HG03175 (cell line): Measurements from ENCODE around the gene ALDH5A1.

ENCODE experiments used
- ATAC-seq: cut with Tn5 transposase; IDR thresholded peaks from one replicate; pipeline ENCODE4 v1.9.1; 2021; ENCODE audit warnings: mild to moderate bottlenecking, moderate library complexity; ENCODE audit not compliant: unreplicated experiment

Gene ALDH5A1

DNA sequence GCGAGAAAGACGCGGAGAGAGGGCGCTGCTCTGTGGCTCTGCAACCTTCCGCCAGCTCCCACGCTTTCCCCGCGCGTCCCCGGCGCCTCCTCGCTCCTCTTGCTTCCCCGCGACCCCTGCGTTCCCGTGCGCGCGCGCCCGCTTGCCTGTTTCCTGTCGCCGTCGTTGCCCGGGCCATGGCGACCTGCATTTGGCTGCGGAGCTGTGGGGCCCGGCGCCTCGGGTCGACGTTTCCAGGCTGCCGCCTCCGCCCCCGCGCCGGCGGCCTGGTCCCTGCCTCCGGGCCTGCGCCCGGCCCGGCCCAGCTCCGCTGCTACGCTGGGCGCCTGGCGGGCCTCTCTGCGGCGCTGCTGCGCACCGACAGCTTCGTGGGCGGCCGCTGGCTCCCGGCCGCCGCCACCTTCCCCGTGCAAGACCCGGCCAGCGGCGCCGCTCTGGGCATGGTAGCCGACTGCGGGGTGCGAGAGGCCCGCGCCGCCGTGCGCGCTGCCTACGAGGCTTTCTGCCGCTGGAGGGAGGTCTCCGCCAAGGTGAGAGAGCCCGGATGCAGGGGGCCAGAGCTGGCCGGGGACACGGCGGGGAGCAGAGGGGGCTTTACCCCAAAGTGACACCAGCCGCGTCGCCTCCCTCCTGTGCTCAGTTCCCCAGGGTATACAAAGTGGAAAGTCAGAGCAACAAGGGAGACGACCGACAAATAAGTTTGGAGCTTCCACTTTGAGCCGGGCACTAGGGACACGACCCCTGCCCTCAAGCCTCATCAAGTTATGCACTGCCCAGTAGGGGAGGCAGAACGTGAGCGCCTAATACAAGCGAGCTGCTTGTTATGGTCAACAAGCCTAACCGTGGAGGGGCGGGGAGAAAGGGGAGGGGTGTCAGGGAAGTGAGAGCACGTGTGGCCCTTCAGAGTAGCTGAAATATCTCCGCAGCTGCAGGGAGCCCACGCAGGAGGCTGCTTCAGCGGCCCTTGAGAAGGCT is at the start of gene ALDH5A1:
Gene ALDH5A1 (plus strand): TSS at position 149 of the 975 bp plus-strand sequence. CDS start 28 bp downstream, at position 177.
- peak; percentile 63 for ATAC-seq

DNA sequence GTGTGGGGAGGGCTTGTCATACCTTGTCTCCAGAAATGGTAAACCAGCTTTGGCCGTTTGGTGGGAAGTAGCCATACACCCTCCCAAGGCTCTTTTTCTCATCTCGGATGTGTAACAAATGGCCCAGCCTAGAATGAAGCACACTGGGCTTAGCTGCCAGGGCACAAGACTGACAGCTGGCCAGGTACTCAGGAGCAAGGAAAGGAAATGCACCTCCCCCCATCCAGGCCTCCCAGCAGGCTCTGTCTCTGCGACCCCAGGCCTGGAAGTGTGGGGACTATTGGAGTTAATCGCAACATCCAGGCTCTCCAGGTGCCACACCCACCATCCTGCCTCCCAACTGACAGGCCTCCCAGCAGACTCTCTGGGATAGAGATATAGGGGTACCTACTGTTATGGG is 49.1 kb upstream of the ALDH5A1 start:
- no peak for ATAC-seq

DNA sequence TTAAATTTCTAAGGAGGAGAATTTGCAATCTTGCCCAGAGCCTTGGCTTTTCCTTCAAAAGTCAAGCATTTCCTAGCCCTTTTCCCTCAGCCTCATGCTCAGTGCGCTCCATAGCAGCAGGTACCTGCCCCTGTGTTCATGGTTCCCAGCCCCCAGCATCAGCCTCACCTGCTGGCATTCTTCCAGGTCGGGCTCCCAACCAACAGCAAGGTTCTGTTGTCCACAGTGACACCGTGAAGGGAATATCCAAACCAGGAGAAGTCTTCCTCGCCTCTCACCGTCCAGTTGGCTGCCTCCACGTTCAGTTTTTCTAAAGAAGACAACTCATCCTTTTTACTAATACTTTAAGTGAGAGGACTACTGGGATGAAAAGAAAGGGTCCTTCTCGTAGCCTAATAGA is 48.1 kb upstream of the ALDH5A1 start:
- no peak for ATAC-seq

DNA sequence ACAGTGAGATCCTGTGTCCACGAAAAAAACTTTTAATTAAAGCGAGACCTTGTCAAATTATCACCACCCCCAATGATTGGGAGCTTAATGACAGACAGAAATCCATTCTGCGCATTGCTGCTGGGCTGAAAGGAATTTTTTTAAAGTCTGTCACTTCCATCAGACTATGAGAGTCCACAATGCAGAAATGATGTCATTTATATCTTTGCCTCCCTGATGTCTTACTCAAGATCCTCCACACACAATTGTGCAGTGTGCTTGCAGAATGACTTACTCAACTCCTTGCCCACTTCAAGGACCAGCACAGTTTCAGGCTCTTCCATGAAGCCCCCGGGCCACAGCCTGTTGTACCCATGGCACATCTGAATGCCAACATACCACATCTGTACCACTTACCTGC is 46.4 kb upstream of the ALDH5A1 start:
- ATAC-seq, result no peak

DNA sequence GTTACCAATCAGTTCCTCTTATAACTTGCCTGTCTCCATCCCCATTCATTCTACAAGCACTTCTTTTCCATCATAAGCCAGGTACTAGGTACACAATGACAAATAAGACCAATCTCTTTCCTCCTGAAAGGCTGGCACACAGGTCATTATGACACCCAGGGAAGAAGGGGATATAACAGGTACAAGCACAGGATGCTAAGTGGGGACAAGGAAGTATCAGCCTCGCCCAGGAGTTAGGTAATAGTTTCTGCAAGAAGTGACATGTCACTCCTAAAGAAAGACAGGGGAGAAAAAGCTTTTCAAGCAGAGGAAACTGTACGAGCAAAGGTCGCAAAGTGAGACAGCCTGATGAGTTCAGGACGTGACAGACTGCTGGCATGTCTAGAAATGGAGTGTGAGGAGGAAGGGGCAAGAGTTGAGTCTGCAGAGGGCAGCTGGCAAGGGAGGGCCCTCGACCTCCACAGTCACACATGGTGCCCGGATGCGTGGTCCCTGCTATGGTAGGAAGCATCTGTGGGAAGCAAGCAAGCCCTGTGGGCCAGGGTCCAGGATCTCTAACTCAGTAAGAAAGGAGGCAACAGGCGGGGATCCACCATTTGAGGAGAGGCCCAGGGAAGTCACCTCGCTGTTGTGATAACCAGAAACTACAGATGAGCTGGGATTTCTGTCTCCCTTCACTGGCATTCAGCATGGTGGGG is 45.8 kb upstream of the ALDH5A1 start:
- ATAC-seq, result no peak

DNA sequence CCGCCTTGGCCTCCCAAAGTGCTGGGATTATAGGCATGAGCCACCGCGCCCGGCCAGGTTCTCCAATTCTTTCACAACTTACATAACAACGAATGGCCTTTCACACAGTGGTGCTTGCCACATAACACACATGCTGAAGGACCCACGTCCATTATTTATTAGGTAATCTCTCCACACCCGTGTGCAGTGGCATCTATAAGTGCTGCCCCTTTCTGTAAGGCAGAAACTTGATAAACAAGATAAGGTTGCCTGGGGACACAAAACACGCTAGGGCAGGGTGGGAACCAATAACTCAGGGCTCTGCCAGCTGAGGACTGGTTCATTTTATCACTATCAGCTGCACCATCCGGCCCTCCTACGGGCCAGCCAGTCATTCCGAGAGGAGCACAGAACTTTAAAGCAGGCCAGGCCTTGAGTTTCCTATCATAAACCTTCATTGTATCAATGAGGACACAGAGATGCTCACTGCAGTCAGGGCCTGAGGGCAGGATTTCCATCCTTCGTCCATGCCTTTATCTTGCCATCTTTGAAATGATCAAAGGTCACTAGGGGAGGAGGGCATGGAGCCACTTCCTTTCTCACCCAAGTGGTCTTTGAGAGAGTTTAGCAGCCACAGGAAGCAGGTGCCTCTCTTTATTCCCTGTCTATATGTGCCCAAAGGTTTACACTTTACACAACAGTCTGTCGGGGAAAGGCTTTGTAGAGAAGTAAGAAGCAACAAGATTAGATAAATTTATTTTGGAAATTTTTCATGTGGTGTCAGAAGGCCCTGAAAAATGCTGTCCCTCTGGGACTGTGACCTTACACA is 43.0 kb upstream of the ALDH5A1 start:
- no peak for ATAC-seq

DNA sequence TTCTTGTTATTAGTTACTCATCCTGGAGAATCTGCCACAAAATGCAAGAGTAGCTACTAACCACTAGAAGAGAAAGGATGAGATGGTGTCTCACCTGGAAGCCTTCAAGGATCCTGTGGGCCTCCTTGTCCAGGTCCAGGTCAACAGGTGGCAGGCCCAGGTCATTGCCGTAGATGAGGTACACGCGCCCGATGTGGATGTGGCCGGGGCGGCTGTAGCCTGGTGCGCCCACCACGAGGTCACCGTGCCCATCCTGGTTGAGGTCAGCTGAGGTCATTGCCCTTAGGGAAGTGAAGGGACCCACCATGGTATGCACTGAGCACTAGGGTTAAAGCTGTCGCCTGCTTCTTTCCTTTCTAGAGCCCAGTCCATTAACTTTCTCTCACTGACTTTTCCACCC is 40.8 kb upstream of the ALDH5A1 start:
- no peak for ATAC-seq

DNA sequence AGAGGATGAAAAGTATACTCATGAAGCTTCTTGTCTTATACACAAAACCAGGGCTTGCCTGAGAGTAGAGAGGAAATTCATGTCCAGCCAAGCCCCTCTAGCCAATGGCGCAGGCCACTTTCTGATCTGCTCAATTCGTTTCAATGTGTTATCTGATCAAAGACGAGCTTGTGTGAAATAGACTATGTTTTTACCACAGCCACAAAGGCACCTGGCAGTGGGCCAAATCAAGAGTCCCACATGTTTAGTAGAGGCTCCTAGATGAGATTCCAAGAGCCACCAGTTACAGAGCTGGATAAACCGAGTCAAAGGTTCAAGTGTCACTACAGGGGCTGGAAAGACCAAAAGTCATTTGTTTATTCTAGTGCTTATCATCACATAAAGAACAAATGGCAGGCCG is 40.3 kb upstream of the ALDH5A1 start:
- ATAC-seq, result no peak

DNA sequence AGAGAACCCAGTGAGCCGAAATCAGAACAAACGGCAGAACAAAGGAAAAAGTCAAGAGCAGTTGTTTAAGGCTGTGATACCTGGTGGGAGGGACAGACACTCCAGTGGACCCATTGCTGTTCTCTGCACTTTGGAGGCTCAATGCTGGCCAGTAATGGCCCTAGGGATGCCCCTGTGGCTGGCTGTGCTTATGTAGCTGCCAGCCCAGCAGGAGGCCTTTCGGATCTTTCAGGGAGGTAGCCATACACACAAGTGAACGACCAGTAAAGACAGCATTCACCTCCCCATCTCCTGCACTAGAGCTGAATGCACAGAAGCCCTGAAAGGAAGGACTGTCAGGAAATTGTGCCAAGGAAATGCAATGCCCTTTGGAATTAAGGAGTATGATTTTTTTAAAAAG is 39.7 kb upstream of the ALDH5A1 start:
- ATAC-seq, result no peak

DNA sequence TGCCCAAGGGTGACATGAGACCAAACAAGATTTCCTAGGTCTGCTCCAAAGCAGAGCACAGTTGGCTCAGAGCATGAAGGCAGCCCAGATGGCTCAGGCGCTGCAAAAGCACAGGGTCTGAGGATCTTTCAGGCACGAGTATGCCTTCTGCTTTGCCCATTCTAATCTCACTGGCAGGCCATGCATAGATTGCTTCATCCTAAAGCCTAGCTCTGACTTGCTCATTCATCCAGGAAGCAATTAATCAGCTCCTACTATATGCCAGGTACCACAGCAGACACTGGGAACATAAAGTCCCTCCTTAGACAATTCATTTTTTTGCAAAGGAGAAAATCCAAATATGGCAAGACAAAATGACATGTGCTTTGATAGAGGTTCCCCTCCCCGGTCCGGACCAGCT is 36.6 kb upstream of the ALDH5A1 start:
- no peak for ATAC-seq

DNA sequence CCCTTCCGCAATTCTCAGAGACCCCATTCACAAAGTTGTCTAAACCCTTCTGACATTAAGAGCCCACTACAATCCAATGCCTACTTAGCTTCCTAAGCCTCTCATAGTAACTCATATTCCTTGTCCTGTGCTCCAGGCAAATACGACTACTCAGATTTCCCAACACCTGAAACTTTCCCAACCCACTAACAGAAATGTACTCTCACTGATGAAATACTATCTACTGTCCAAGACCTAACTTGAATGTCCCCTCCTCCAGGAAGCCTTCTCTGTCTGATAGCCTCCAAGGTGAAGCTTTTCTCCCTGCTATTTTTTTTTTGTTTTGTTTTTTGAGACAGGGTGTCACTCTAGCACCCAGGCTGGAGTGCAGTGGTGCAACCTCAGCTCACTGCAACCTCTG is 35.8 kb upstream of the ALDH5A1 start:
- ATAC-seq, result no peak

DNA sequence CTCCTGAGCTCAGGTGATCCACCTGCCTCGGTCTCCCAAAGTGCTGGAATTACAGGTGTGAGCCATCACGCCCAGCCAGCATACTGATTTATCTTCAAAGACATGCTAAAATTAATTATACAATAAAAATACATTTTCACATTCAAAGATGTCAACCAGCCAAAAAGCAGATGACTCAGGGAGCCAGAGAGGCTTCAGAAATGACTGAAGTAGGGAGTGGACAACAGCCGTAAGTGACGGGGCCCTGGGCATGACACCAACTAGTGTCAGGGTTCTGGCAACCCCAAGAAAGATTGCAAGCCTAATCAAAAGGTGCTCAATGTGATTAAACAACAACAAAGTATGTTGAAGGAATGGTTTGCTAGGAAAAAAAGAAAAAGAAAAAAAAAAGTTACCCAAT is 33.8 kb upstream of the ALDH5A1 start:
- no peak for ATAC-seq

DNA sequence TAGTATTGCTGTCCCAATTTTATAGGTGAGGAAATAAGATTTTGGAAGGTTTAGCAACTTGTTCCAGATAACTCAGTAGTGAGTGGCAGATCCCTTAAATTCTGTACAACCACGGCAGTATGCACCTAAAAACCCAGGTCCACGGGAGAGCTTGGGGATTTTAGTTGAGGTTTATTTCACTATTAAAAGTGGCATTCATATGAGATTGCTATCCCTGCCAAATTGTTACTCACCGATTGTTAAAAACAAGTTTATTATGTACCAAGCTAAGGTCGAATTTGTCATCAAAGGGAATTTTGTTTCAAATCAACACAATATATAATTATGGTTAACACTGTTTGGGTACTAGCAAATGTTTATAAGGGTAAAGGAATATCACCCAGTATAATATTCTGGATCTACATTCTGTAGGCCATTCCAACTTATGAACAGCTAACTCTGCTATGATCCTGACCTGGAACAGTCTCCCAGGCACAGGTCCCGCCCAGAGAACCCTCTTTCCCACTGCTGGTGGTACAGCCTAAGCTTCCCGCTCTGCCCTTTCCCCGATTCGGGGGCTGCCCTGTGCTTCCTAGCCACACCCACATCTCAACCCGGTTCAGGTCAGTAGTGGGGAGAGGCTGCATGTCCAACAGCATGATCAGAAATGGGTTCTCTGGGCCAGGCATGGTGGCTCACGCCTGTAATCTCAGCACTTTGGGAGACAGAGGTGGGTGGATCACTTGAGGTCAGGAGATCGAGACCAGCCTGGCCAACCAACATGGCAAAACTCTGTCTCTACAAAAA is 30.3 kb upstream of the ALDH5A1 start:
- ATAC-seq, result no peak

DNA sequence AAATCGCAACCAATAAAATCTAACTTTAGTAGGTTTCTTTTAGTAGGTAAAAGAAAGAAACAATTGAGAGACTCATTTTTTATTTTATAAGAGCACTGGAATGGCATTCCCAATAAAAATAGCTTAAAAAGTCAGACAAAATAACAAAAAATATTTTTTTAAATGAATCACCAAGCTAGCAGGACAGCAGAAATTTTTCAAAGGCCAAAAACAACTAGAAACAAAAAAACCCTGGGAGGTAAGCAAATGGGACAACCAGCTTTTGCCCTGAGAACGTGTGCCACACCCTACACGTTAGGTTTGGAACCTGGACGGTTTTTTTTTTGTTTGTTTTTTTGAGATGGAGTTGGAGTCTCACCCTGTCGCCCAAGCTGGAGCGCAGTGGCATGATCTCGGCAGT is 25.0 kb upstream of the ALDH5A1 start:
- ATAC-seq, result no peak

DNA sequence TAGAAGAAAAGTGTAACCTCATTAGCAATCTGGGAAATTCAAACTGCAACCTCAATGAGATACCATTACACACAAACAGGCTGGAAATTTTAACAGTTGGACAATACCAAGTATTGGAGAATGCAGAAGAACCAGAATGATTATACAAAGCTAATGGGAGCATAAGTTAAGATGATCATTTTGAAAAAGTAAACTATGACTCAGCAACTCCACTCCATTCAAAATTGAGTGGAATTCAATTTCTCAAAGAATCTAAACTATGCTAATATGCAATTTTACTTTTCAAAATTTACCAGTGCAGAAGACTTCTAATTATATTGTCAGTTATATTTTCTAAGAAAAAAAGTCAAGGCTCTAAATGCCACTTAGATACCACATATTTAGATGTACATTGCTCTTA is 22.6 kb upstream of the ALDH5A1 start:
- ATAC-seq, result no peak

DNA sequence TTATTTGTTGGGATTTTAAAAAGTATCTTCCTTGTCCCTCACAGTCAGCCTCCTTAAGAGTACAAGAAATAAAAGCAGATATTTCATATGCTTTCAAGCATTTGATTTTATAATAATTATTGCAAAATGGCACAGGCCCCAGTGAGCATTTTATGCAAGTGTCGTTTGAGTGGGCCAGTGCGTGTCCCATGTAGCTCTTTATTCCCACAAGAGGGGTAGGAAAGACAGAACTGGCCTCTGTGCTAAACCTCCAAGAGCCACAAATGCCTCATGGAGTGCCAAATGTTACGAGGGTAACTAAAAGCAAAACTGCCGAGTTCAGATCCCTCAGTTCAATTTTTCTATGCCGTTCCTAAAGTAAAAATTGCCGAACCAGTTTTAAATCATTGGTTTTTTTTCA is 18.1 kb upstream of the ALDH5A1 start:
- ATAC-seq, result no peak

DNA sequence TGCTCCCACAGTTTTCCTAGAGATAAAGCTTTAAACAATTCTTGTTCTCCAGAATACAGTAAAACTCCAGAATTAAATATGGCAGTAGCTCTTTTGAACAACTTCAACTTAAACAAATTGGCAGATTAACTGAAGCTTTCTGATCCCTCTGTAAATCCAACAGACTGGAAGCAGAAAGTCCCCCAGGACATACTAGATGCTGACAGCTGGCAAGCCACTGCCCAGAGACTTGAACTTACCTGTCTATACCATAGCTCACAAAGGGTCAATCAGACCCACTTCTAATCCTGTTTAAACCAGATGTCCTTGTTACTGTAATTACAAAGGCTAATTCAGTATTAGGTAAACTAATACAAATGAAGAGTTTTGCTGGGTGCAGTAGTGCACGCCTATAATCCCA is 17.7 kb upstream of the ALDH5A1 start:
- no peak for ATAC-seq

DNA sequence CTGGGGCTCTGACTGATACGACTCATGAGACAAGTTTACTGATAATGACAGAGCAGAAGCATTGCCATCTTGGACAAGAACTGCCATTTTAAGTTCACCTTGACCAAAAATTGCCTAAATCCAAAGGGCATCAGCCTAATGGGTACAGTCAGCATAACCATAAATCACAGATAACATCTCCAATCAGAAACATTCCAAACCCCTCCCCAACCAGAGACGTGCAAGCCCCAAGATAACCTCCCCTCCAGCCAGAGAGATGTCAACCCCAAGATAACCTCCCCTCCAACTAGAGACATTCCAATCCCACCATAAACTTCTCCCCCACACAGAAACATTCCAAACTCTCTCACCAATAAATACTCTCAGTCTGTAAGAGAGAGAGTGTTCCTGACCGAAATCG is 15.9 kb upstream of the ALDH5A1 start:
- no peak for ATAC-seq

DNA sequence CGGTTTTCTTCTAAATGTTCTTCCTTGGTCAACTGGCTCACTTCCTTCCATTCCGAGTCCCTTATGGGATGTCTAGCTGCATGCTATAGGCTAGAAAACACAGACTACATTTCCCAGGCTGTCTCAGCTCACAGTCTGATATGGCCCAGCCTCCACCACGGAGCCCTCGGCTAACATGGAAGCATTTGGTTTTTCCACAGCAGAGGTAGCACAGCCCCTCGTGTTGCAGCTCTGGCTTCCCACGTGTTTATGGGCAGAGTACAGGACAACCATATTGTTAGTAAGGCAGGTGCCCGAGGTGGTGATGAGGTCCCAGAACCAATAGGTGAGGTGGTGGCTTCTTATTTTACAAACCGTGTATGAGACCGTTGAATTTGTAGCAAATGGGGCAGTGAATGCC is 14.1 kb upstream of the ALDH5A1 start:
- ATAC-seq, result no peak

DNA sequence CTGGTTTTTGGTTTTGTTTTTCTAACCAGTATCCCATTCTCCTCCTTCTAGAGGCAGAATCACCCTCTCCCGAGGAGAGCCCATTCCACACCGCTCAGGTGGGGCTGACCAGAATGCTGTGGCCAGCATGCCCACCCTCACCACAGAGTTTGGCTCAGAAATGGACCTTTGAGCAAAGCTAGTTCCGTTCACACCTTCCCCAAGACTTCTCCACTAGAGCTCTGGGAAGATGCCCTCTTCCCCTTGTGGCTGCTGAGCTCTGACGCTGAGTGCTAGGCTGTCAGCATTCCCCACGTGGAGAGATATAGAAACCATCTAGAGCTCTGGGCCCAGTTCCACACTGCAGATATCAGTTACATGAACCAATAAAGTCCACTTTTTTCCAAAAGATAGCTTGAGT is 13.3 kb upstream of the ALDH5A1 start:
- ATAC-seq, result no peak
